ENCODE results near the gene IFT122.

GRCh38 chr3:129562803-129563202 is 122.8 kb downstream of the IFT122 start:
- no peak for TF ChIP-seq CTCF (IDR thresholded peaks at IDR 0.05; ENCODE audit: extremely low read depth in 1 of 2, insufficient read depth in 1 of 2, low read depth in 1 of 2, low read length in 2 of 2)
- TF ChIP-seq POLR2AphosphoS5 (IDR thresholded peaks at IDR 0.05; ENCODE audit: insufficient read depth, low read depth, low read length): no peak
- TF ChIP-seq, protein P1, sequence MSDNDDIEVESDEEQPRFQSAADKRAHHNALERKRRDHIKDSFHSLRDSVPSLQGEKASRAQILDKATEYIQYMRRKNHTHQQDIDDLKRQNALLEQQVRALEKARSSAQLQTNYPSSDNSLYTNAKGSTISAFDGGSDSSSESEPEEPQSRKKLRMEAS (IDR thresholded peaks at IDR 0.05; ENCODE audit: insufficient read depth, insufficient read length): no peak
- TF ChIP-seq JUN (IDR thresholded peaks at IDR 0.05; ENCODE audit: borderline replicate concordance, insufficient read depth, insufficient read length, low read depth): no peak
- no peak for TF ChIP-seq POLR2A (IDR thresholded peaks at IDR 0.05; ENCODE audit: low read depth, low read length)

All from endothelial cell of umbilical vein (primary cell).